ENCODE data around the gene LBR.

LBR gene

DNA sequence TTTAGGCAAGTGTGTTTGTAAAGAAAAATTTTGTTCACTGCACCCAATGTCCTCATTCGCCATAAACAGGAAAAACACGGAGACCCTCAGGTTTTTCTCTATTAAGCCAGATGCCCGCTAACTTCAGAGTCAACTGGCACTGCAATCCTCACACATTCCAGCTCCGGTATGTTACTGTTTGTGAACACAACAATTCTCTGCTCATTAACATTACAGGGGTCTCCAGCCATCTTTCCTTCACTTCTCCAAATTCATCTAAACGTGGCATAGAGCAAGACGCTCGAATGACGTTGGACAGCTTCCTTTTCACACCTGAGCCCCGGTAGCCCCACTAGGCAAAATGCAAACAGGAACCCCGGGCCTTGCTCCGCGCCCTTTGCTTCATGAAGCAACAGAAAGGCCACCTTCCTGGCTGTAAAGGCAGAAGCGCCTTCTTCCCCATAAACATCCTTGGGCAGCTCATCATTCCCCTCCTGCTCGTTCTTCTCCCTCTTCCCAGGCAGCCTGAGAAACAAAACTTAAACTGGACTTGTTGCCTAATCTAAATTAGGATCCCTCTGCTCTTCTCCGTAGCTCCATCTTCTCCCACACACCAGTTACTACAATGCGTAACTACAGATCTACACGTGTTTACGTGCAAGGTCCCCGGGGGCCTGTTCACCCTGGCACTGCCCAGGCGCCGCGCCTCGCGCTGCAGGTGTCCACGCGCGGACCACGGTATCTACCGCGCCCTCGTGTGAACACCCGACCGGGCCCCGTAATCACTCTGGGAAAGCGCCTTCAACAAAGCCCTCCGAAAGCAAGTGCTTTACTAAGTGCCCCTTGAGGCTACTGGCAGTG is 1.2 kb downstream of the LBR start (continued):
- TF ChIP-seq, protein P1, sequence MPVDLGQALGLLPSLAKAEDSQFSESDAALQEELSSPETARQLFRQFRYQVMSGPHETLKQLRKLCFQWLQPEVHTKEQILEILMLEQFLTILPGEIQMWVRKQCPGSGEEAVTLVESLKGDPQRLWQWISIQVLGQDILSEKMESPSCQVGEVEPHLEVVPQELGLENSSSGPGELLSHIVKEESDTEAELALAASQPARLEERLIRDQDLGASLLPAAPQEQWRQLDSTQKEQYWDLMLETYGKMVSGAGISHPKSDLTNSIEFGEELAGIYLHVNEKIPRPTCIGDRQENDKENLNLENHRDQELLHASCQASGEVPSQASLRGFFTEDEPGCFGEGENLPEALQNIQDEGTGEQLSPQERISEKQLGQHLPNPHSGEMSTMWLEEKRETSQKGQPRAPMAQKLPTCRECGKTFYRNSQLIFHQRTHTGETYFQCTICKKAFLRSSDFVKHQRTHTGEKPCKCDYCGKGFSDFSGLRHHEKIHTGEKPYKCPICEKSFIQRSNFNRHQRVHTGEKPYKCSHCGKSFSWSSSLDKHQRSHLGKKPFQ (tag by site-specific recombination; IDR thresholded peaks at IDR 0.05): peak; percentile 90

DNA sequence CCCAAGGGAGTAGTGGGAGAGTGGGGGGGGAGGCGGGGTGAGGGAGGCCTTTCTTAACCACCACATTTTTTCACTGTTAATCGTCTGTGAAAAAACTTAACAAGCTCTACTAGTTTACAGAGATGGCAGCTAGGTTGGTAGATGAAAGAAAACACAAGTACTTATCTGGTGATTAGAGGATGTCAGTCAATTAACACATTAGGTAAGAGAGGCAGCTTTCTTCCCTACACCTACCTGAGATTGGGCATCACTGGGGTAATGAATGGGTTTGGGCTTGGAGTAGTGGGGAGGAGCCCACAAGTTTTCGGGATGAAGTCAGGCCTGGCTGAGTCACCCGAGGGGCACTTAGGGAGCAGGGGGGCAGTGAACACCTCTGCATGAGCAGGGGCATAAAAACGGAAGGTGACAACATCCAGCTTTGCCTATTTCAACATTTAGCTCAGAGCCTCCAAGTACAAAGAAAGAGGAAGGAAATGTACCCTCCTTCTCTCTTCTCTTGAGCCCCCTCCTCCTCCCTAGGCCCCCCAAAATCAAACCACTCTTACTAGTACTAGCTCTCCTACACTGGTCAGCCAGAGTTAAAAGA is 2.5 kb downstream of the LBR start:
- Histone ChIP-seq H3K4me3 (ENCODE audit: low read depth, low read length) (peak overlapping the region; percentile 90), H3K36me3 (ENCODE audit: control insufficient read depth in 2 of 2, insufficient read depth in 1 of 2, low read length in 2 of 2) (peaks cover 17 to 24% of the 10 kb centered on the region in 2 experiments), H3K4me1 (ENCODE audit: control insufficient read depth, insufficient read depth, low read length) (peaks cover 34% of the 10 kb centered on the region), H3K9me3 (ENCODE audit: control insufficient read depth, insufficient read depth, low read depth, low read length) (no peaks in the 10 kb centered on the region), H3K27ac (ENCODE audit: extremely low read depth, low read depth, low read length) (no peak overlapping the region)
- CTCF ChIA-PET: interaction anchor here (0.6 to 4.4 kb wide), 9 partner anchors 9 to 561 kb away, joined by 3 to 16 read pairs (median 4); no protein-coding TSS in a partner anchor
- POLR2A ChIA-PET: interaction anchor here (0.6 to 1.8 kb wide), 6 partner anchors 29 to 637 kb away, joined by 3 to 7 read pairs (median 4); partner anchors contain the start of genes H3-3A and PYCR2
- TF ChIP-seq, protein P2, sequence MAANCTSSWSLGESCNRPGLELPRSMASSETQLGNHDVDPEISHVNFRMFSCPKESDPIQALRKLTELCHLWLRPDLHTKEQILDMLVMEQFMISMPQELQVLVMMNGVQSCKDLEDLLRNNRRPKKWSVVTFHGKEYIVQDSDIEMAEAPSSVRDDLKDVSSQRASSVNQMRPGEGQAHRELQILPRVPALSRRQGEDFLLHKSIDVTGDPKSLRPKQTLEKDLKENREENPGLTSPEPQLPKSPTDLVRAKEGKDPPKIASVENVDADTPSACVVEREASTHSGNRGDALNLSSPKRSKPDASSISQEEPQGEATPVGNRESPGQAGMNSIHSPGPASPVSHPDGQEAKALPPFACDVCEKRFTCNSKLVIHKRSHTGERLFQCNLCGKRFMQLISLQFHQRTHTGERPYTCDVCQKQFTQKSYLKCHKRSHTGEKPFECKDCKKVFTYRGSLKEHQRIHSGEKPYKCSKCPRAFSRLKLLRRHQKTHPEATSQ (tag by site-specific recombination; IDR thresholded peaks at IDR 0.05): no peak
- TF ChIP-seq ZNF335 (tag by site-specific recombination; conservative IDR thresholded peaks at IDR 0.05) (peak; percentile 55; the same call in 1 of the 2 replicates), ZNF558 (tag by site-specific recombination; IDR thresholded peaks at IDR 0.05) (peak; percentile 91), ZNF843 (tag by site-specific recombination; IDR thresholded peaks at IDR 0.05) (peak; percentile 65; the same call in 1 of the 2 replicates), MZF1 (tag by site-specific recombination; IDR thresholded peaks at IDR 0.05; ENCODE audit: borderline replicate concordance) (no peak), ZNF501 (tag by site-specific recombination; IDR thresholded peaks at IDR 0.05) (0 out of 2 replicates have a peak, but pooled peaks have one; percentile 19), ZNF184 (tag by site-specific recombination; IDR thresholded peaks at IDR 0.05) (peak; percentile 89), ZBTB8A (tag by site-specific recombination; IDR thresholded peaks at IDR 0.05) (peak; percentile 47), ZNF658 (tag by site-specific recombination; IDR thresholded peaks at IDR 0.05) (no peak), SCRT2 (tag by site-specific recombination; IDR thresholded peaks at IDR 0.05) (peak; percentile 68; the same call in 1 of the 2 replicates), ZNF169 (tag by site-specific recombination; IDR thresholded peaks at IDR 0.05) (no peak), FEZF1 (tag by site-specific recombination; IDR thresholded peaks at IDR 0.05) (peak; percentile 68), SP3 (tag by site-specific recombination; IDR thresholded peaks at IDR 0.05) (peak; percentile 80), GLIS2 (tag by site-specific recombination; IDR thresholded peaks at IDR 0.05) (peak; percentile 77), ZNF37A (tag by site-specific recombination; IDR thresholded peaks at IDR 0.05) (no peak), ZNF148 (tag by site-specific recombination; IDR thresholded peaks at IDR 0.05; ENCODE audit: borderline replicate concordance) (no peak), TSHZ1 (tag by site-specific recombination; IDR thresholded peaks at IDR 0.05; ENCODE audit: borderline replicate concordance) (peak; percentile 46; the same call in 1 of the 2 replicates), ZNF548 (tag by site-specific recombination; IDR thresholded peaks at IDR 0.05) (no peak), ZNF623 (tag by site-specific recombination; IDR thresholded peaks at IDR 0.05) (peak; percentile 40)
- TF ChIP-seq, protein P3, sequence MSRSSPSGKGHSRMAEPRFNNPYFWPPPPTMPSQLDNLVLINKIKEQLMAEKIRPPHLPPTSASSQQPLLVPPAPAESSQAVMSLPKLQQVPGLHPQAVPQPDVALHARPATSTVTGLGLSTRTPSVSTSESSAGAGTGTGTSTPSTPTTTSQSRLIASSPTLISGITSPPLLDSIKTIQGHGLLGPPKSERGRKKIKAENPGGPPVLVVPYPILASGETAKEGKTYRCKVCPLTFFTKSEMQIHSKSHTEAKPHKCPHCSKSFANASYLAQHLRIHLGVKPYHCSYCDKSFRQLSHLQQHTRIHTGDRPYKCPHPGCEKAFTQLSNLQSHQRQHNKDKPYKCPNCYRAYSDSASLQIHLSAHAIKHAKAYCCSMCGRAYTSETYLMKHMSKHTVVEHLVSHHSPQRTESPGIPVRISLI (tag by site-specific recombination; IDR thresholded peaks at IDR 0.05): peak; percentile 99
- TF ChIP-seq, protein P4, sequence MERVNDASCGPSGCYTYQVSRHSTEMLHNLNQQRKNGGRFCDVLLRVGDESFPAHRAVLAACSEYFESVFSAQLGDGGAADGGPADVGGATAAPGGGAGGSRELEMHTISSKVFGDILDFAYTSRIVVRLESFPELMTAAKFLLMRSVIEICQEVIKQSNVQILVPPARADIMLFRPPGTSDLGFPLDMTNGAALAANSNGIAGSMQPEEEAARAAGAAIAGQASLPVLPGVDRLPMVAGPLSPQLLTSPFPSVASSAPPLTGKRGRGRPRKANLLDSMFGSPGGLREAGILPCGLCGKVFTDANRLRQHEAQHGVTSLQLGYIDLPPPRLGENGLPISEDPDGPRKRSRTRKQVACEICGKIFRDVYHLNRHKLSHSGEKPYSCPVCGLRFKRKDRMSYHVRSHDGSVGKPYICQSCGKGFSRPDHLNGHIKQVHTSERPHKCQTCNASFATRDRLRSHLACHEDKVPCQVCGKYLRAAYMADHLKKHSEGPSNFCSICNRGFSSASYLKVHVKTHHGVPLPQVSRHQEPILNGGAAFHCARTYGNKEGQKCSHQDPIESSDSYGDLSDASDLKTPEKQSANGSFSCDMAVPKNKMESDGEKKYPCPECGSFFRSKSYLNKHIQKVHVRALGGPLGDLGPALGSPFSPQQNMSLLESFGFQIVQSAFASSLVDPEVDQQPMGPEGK (tag by site-specific recombination; IDR thresholded peaks at IDR 0.05): peak; percentile 99

Data from HEK293 (cell line).